Measurements from ENCODE around the gene HCN4. TPM values are rescaled to one million over a fixed set of nuclear protein-coding genes. Genes with fewer than 3 reads are reported as not detected.

Gene HCN4
- total RNA-seq, 2 experiments from 2014 or later, result not detected

- no peaks in the 10 kb centered on the region for H3K36me3 Mint-ChIP-seq (ENCODE audit: low read depth)
These were observed 4.7 kb downstream of the HCN4 start for GRCh38 chr15:73364070-73364469.

DNA sequence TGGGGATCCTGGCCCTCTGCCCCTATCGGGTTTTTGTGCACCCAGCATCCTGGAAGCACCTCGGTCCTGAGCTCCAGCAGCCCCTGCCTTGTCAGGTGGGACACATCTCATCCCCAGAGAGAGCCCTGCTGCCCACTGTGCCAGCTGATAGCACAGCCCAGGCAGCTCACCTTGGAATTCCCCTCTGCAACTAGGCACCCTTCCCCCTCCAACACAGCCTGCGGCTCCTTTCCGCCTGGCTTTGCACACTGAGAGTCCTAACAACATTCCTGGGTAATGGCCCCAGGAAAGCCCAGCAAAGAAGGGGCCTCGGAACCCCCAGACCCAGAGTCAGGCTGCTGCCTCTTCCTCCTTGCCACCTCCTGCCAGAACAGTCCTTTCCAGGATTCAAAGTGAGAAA, 5.9 kb downstream of the HCN4 start:
- Mint-ChIP-seq H3K4me1 (ENCODE audit: low read depth) (no peaks in the 10 kb centered on the region), H3K9me3 (no peaks in the 10 kb centered on the region), H3K4me3 (no peak overlapping the region), H3K27me3 (peaks cover 42% of the 10 kb centered on the region), H3K27ac (no peak overlapping the region), H3K36me3 (ENCODE audit: low read depth) (no peaks in the 10 kb centered on the region)
- intact Hi-C loops (cut with DNase I, micrococcal nuclease), result no loop called here
- CTCF ChIA-PET, result no interaction called here
- no peaks in the 10 kb centered on the region for H3K36me3 ChIP-seq (ENCODE audit: insufficient read depth, low read length)
- peaks cover 0 to 12% of the 10 kb centered on the region in 2 experiments for H3K9me3 ChIP-seq (ENCODE audit: control insufficient read depth in 1 of 2, insufficient read depth in 1 of 2, low read length in 2 of 2)
- ATAC-seq (ENCODE audit: poor library complexity) (no peak), DNase-seq (no peak)
- H3K27ac ChIP-seq (ENCODE audit: low read depth in 1 of 2, low read length in 2 of 2), result no peak overlapping the region
- no peaks in the 10 kb centered on the region for H3K4me1 ChIP-seq (ENCODE audit: insufficient read depth, low read length)
- POLR2A ChIA-PET, result no interaction called here
- TF ChIP-seq, protein P1, sequence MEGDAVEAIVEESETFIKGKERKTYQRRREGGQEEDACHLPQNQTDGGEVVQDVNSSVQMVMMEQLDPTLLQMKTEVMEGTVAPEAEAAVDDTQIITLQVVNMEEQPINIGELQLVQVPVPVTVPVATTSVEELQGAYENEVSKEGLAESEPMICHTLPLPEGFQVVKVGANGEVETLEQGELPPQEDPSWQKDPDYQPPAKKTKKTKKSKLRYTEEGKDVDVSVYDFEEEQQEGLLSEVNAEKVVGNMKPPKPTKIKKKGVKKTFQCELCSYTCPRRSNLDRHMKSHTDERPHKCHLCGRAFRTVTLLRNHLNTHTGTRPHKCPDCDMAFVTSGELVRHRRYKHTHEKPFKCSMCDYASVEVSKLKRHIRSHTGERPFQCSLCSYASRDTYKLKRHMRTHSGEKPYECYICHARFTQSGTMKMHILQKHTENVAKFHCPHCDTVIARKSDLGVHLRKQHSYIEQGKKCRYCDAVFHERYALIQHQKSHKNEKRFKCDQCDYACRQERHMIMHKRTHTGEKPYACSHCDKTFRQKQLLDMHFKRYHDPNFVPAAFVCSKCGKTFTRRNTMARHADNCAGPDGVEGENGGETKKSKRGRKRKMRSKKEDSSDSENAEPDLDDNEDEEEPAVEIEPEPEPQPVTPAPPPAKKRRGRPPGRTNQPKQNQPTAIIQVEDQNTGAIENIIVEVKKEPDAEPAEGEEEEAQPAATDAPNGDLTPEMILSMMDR (IDR thresholded peaks at IDR 0.05), result no peak
- no peak overlapping the region for H3K4me3 ChIP-seq (ENCODE audit: low read length)
- H3K27me3 ChIP-seq (ENCODE audit: control insufficient read depth in 1 of 2, insufficient read depth in 2 of 2, low read length in 2 of 2), result peaks cover 19 to 23% of the 10 kb centered on the region in 2 experiments

More at GRCh38 chr15:73364070-73364469, 4.7 kb downstream of the HCN4 start:
- ATAC-seq (ENCODE audit: poor library complexity) (no peak), DNase-seq (no peak)
- no peaks in the 10 kb centered on the region for H3K36me3 ChIP-seq (ENCODE audit: insufficient read depth, low read length)
- peaks cover 0 to 12% of the 10 kb centered on the region in 2 experiments for H3K9me3 ChIP-seq (ENCODE audit: control insufficient read depth in 1 of 2, insufficient read depth in 1 of 2, low read length in 2 of 2)
- Mint-ChIP-seq H3K27ac (no peak overlapping the region), H3K4me3 (no peak overlapping the region), H3K4me1 (ENCODE audit: low read depth) (no peaks in the 10 kb centered on the region), H3K9me3 (no peaks in the 10 kb centered on the region), H3K27me3 (peaks cover 42% of the 10 kb centered on the region)
- H3K4me3 ChIP-seq (ENCODE audit: low read length), result no peak overlapping the region
- no peaks in the 10 kb centered on the region for H3K4me1 ChIP-seq (ENCODE audit: insufficient read depth, low read length)
- peaks cover 22 to 26% of the 10 kb centered on the region in 2 experiments for H3K27me3 ChIP-seq (ENCODE audit: control insufficient read depth in 1 of 2, insufficient read depth in 2 of 2, low read length in 2 of 2)
- CTCF ChIA-PET, result no interaction called here
- no peak overlapping the region for H3K27ac ChIP-seq (ENCODE audit: low read depth in 1 of 2, low read length in 2 of 2)
- POLR2A ChIA-PET, result no interaction called here
- TF ChIP-seq, protein P1 (IDR thresholded peaks at IDR 0.05), result no peak
- intact Hi-C loops (cut with DNase I, micrococcal nuclease), result no loop called here

GRCh38 chr15:73361337-73361736, 7.4 kb downstream of the HCN4 start:
- no peak for ATAC-seq (ENCODE audit: poor library complexity)
- ChIA-PET POLR2A (no interaction called here), CTCF (no interaction called here)
- TF ChIP-seq, protein P1 (IDR thresholded peaks at IDR 0.05), result no peak
- no peaks in the 10 kb centered on the region for H3K36me3 ChIP-seq (ENCODE audit: insufficient read depth, low read length)
- intact Hi-C loops (cut with DNase I, micrococcal nuclease), result no loop called here
- Mint-ChIP-seq H3K27me3 (peaks cover 32% of the 10 kb centered on the region), H3K27ac (no peak overlapping the region), H3K4me3 (no peak overlapping the region), H3K9me3 (no peaks in the 10 kb centered on the region), H3K4me1 (ENCODE audit: low read depth) (no peaks in the 10 kb centered on the region), H3K36me3 (ENCODE audit: low read depth) (no peaks in the 10 kb centered on the region)
- no peaks in the 10 kb centered on the region for H3K4me1 ChIP-seq (ENCODE audit: insufficient read depth, low read length)
- H3K27ac ChIP-seq (ENCODE audit: low read depth in 1 of 2, low read length in 2 of 2), result no peak overlapping the region
- H3K9me3 ChIP-seq (ENCODE audit: control insufficient read depth in 1 of 2, insufficient read depth in 1 of 2, low read length in 2 of 2), result peaks cover 0 to 7% of the 10 kb centered on the region in 2 experiments
- no peak for DNase-seq
- peaks cover 9 to 12% of the 10 kb centered on the region in 2 experiments for H3K27me3 ChIP-seq (ENCODE audit: control insufficient read depth in 1 of 2, insufficient read depth in 2 of 2, low read length in 2 of 2)
- H3K4me3 ChIP-seq (ENCODE audit: low read length), result no peak overlapping the region
